ENCODE data around the gene PBOV1. TPM values are rescaled to one million over a fixed set of nuclear protein-coding genes. Genes with fewer than 3 reads are reported as not detected.

PBOV1 gene
- total RNA-seq, 1 donor from 2014 or later = not detected

- Histone ChIP-seq H3K4me3 (no peak overlapping the region), H3K9me3 (no peaks in the 10 kb centered on the region), H3K36me3 (no peaks in the 10 kb centered on the region), H3K27me3 (no peaks in the 10 kb centered on the region), H3K4me1 (no peaks in the 10 kb centered on the region), H3K27ac (no peak overlapping the region)
- DNase-seq (ENCODE audit: low spot score in 2 of 2) = no peak
- intact Hi-C loops (cut with DNase I) = no loop called here
- no peak for TF ChIP-seq CTCF (IDR thresholded peaks at IDR 0.05)
These were observed 21.5 kb upstream of the PBOV1 start for GRCh38 chr6:138239774-138240173.

GRCh38 chr6:138238368-138238767 is 20.1 kb upstream of the PBOV1 start:
- Histone ChIP-seq H3K4me3 (no peak overlapping the region), H3K4me1 (no peaks in the 10 kb centered on the region), H3K27ac (no peak overlapping the region), H3K27me3 (no peaks in the 10 kb centered on the region), H3K36me3 (no peaks in the 10 kb centered on the region), H3K9me3 (no peaks in the 10 kb centered on the region)
- DNase-seq (ENCODE audit: low spot score in 2 of 2) = no peak
- no peak for TF ChIP-seq CTCF (IDR thresholded peaks at IDR 0.05)
- intact Hi-C loops (cut with DNase I) = no loop called here

- H3K27ac ChIP-seq = no peak overlapping the region
- H3K4me1 ChIP-seq = no peaks in the 10 kb centered on the region
- H3K27me3 ChIP-seq = no peaks in the 10 kb centered on the region
- intact Hi-C loops (cut with DNase I) = no loop called here
- TF ChIP-seq CTCF (IDR thresholded peaks at IDR 0.05) = no peak
- no peaks in the 10 kb centered on the region for H3K36me3 ChIP-seq
- H3K4me3 ChIP-seq = no peak overlapping the region
- no peaks in the 10 kb centered on the region for H3K9me3 ChIP-seq
- no peak for DNase-seq (ENCODE audit: low spot score in 2 of 2)
These were observed 19.2 kb upstream of the PBOV1 start for GRCh38 chr6:138237463-138237862.

GRCh38 chr6:138235693-138236092 is 17.4 kb upstream of the PBOV1 start:
- H3K9me3 ChIP-seq = no peaks in the 10 kb centered on the region
- no peaks in the 10 kb centered on the region for H3K27me3 ChIP-seq
- no peaks in the 10 kb centered on the region for H3K36me3 ChIP-seq
- H3K4me3 ChIP-seq = no peak overlapping the region
- no peaks in the 10 kb centered on the region for H3K4me1 ChIP-seq
- DNase-seq (ENCODE audit: low spot score in 2 of 2) = no peak
- no peak for TF ChIP-seq CTCF (IDR thresholded peaks at IDR 0.05)
- H3K27ac ChIP-seq = no peak overlapping the region
- intact Hi-C loops (cut with DNase I) = no loop called here

- no peaks in the 10 kb centered on the region for H3K9me3 ChIP-seq
- TF ChIP-seq CTCF (IDR thresholded peaks at IDR 0.05) = no peak
- H3K4me3 ChIP-seq = no peak overlapping the region
- no peak for DNase-seq (ENCODE audit: low spot score in 2 of 2)
- intact Hi-C loops (cut with DNase I) = no loop called here
- H3K36me3 ChIP-seq = no peaks in the 10 kb centered on the region
- H3K4me1 ChIP-seq = no peaks in the 10 kb centered on the region
- no peaks in the 10 kb centered on the region for H3K27me3 ChIP-seq
- no peak overlapping the region for H3K27ac ChIP-seq
These were observed 16.9 kb upstream of the PBOV1 start for GRCh38 chr6:138235205-138235604.

GRCh38 chr6:138234363-138234762 is 16.1 kb upstream of the PBOV1 start:
- DNase-seq (ENCODE audit: low spot score in 2 of 2) = no peak
- H3K27me3 ChIP-seq = no peaks in the 10 kb centered on the region
- no peak overlapping the region for H3K4me3 ChIP-seq
- no peaks in the 10 kb centered on the region for H3K9me3 ChIP-seq
- no peaks in the 10 kb centered on the region for H3K36me3 ChIP-seq
- no peaks in the 10 kb centered on the region for H3K4me1 ChIP-seq
- TF ChIP-seq CTCF (IDR thresholded peaks at IDR 0.05) = no peak
- H3K27ac ChIP-seq = no peak overlapping the region
- intact Hi-C loops (cut with DNase I) = no loop called here
